K562 (cell line): ENCODE data around the gene NCOA3. TPM values are rescaled to one million over a fixed set of nuclear protein-coding genes. Genes with fewer than 3 reads are reported as not detected.

Source experiments
- ATF3 ChIP-seq, 2 experiments: fragments of 450-650 bp in 1 of 2; sonication (generic) in 1 of 2; formaldehyde crosslinking in 1 of 2; IDR thresholded peaks in 1 of 2; conservative IDR thresholded peaks in 1 of 2; 2 replicates each; pipeline versions ENCODE4 v1.6.1 to v1.8.1; 2016 to 2023; ENCODE audit warnings: mild to moderate bottlenecking in 2 of 2, moderate library complexity in 2 of 2, inconsistent platforms in 1 of 2, missing genetic modification reagents in 1 of 2
- CHD7 ChIP-seq: fragments of 200-600 bp; sonication (generic); IDR thresholded peaks from one replicate; pipeline ENCODE4 v1.6.1; 2012; ENCODE audit warnings: mild to moderate bottlenecking, low read depth, low read length, inconsistent platforms
- DACH1 ChIP-seq: fragments of 450-650 bp; IDR thresholded peaks from 2 replicates; pipeline ENCODE4 v1.6.1; 2018; ENCODE audit not compliant: partially characterized antibody
- FOXA1 ChIP-seq: fragments of 450-650 bp; IDR thresholded peaks from 2 replicates; pipeline ENCODE4 v1.6.1; 2016; ENCODE audit warnings: mild to moderate bottlenecking, borderline replicate concordance
- GMEB1 ChIP-seq: fragments of 250-450 bp; sonication (Bioruptor Pico); IDR thresholded peaks from 2 replicates; pipeline ENCODE4 v1.4.0; 2020; ENCODE audit warnings: mild to moderate bottlenecking
- ID3 ChIP-seq, 2 experiments: fragments of 250-450 bp in 1 of 2; fragments of 450-650 bp in 1 of 2; sonication (Bioruptor Pico) in 1 of 2; IDR thresholded peaks; 2 replicates each; pipeline versions ENCODE4 v1.6.1 to v1.8.0; 2016 to 2021; ENCODE audit warnings: mild to moderate bottlenecking in 2 of 2, moderate library complexity in 2 of 2, missing compliant biosample characterization in 1 of 2, missing genetic modification characterization in 1 of 2
- POLR2H ChIP-seq: IDR thresholded peaks from 2 replicates; pipeline ENCODE4 v1.6.1; 2016; ENCODE audit warnings: missing genetic modification characterization, low read depth, mild to moderate bottlenecking, control low read depth, missing compliant biosample characterization, moderate library complexity
- SMARCA5 ChIP-seq: fragments of 450-650 bp; IDR thresholded peaks from 2 replicates; pipeline ENCODE4 v1.6.1; 2016
- TAF7 ChIP-seq: fragments of 450-650 bp; IDR thresholded peaks from 2 replicates; pipeline ENCODE4 v1.6.1; 2016; ENCODE audit warnings: missing genetic modification characterization, missing compliant biosample characterization
- TRIM24 ChIP-seq, 2 experiments: fragments of 450-650 bp; IDR thresholded peaks; 2 replicates each; pipeline ENCODE4 v1.6.1; 2016
- U2AF1 ChIP-seq: fragments of 200-400 bp; formaldehyde crosslinking; optimal IDR thresholded peaks from 2 replicates; pipeline ENCODE3; 2017; ENCODE audit warnings: mild to moderate bottlenecking, low read depth, low read length, moderate library complexity
- ZNF551 ChIP-seq: fragments of 250-450 bp; sonication (Bioruptor Pico); IDR thresholded peaks from 2 replicates; pipeline ENCODE4 v1.5.0; 2021; ENCODE audit warnings: mild to moderate bottlenecking, moderate library complexity
- polyA plus RNA-seq, 8 experiments: library from polyadenylated mRNA; depleted of rRNA in 4 of 8; stranded (reverse) in 5 of 8; unstranded in 3 of 8; fragments of >200 nt; fragmentation: Nextera tagmentation in 2 of 8; fragmentation: Illumina TruSeq in 1 of 8; extraction: Ambion mirVana in 2 of 8; extraction: Trizol in 1 of 8; gene quantifications; 2 replicates each; pipeline versions ENCODE4 v1.2.1 to v1.2.3, GENCODE V29; 2011 to 2014; ENCODE audit warnings: inconsistent platforms in 1 of 8, missing spikeins in 1 of 8
- total RNA-seq, 7 experiments: library from RNA; depleted of rRNA in 6 of 7; stranded (reverse); fragments of >200 nt in 6 of 7; fragmentation: Illumina TruSeq in 2 of 7; extraction: Trizol in 2 of 7; gene quantifications; 2 replicates each; pipeline versions ENCODE4 v1.2.1 to v1.2.3, GENCODE V29; 2011 to 2021; ENCODE audit warnings: low replicate concordance in 1 of 7

Gene NCOA3
- total and polyA plus RNA-seq, 9 of the 15 experiments (the other 6 are each of a cell fraction or from before 2014, with no cell fraction given) = 3.2 to 24.3 (median 14.4) TPM

- TF ChIP-seq ID3 (CRISPR knock-in tag; IDR thresholded peaks at IDR 0.05) = no peak
- TF ChIP-seq ID3 (tag; IDR thresholded peaks at IDR 0.05) = no peak; the same call in 1 of the 2 replicates
- TF ChIP-seq CHD7 = no peak
- no peak for TF ChIP-seq TRIM24 (IDR thresholded peaks at IDR 0.05)
- no peak for TF ChIP-seq SMARCA5
- TF ChIP-seq GMEB1 (CRISPR knock-in tag) = peak; percentile 86
- TF ChIP-seq ZNF551 (CRISPR knock-in tag) = no peak
- peak; percentile 67 for TF ChIP-seq TAF7
- TF ChIP-seq DACH1 = no peak
- no peak for TF ChIP-seq U2AF1
- TF ChIP-seq POLR2H = peak; percentile 88
- no peak for TF ChIP-seq ATF3 (IDR thresholded peaks at IDR 0.05)
- TF ChIP-seq ATF3 (CRISPR knock-in tag; conservative IDR thresholded peaks at IDR 0.05) = peak; percentile 51; the same call in 1 of the 2 replicates
- no peak for TF ChIP-seq FOXA1
These were observed at the start of gene NCOA3 (continued) for GRCh38 chr20:47501482-47502270.
